Cardiac fibroblast (primary cell): Measurements from ENCODE around the gene CLTA.
A peak's percentile ranks its signal among the peaks of the same experiment; 100 is the strongest.

Experiments used
- DNase-seq, 2 donors: peaks; one replicate each; pipeline versions ENCODE4 v3.0.0 to v3.0.0-alpha.2; 2010; ENCODE audit warnings: low read depth in 2 of 2
- H3K4me3 ChIP-seq, 2 donors: replicated peaks in 1 of 2; 1 replicate in 1 of 2; 2 replicates in 1 of 2; pipeline ENCODE4 v1.5.1; 2011; ENCODE audit warnings: low read depth in 2 of 2, low read length in 2 of 2, mild to moderate bottlenecking in 2 of 2, moderate library complexity in 1 of 2
- CTCF ChIP-seq: IDR thresholded peaks from one replicate; pipeline ENCODE4 v1.5.1; 2011; ENCODE audit warnings: low read depth, mild to moderate bottlenecking, low read length, inconsistent platforms

Gene CLTA

GRCh38 chr9:36191290-36191645 lies 547 bp downstream of the CLTA start:
- DNase-seq, result peak; percentile 28 to 31
- TF ChIP-seq CTCF, result no peak
- H3K4me3 ChIP-seq, result peak overlapping the region; percentile 73 to 74

GRCh38 chr9:36191686-36192085 lies 965 bp downstream of the CLTA start:
- H3K4me3 ChIP-seq, result peak overlapping the region; percentile 73 to 74
- TF ChIP-seq CTCF, result no peak
- no peak for DNase-seq

- peak in 1 of 2 donors; percentile 22 for DNase-seq
- peak overlapping the region; percentile 73 to 74 for H3K4me3 ChIP-seq
- TF ChIP-seq CTCF, result no peak
Measured at GRCh38 chr9:36192196-36192595, 1.5 kb downstream of the CLTA start.

GRCh38 chr9:36193023-36193422 lies 2.3 kb downstream of the CLTA start:
- DNase-seq, result peak in 1 of 2 donors; percentile 16
- no peak for TF ChIP-seq CTCF
- peak overlapping the region; percentile 73 to 74 for H3K4me3 ChIP-seq

- no peak for TF ChIP-seq CTCF
- DNase-seq, result peak in 1 of 2 donors; percentile 38
- H3K4me3 ChIP-seq, result no peak overlapping the region
Measured at GRCh38 chr9:36194326-36195000, 3.7 kb downstream of the CLTA start.

GRCh38 chr9:36204906-36205547 lies 14.3 kb downstream of the CLTA start:
- peak; percentile 21 for TF ChIP-seq CTCF
- DNase-seq, result no peak
- H3K4me3 ChIP-seq, result no peak overlapping the region
